Omental fat pad (tissue), 4 donors: ENCODE data around the gene BSPRY. TPM values are rescaled to one million over a fixed set of nuclear protein-coding genes. Genes with fewer than 3 reads are reported as not detected.

ENCODE experiments used
- ATAC-seq: fragments of 150-250 bp; one replicate; pipeline ENCODE4 v1.9.1; 2016; ENCODE audit warnings: mild to moderate bottlenecking, moderate library complexity; ENCODE audit not compliant: low FRiP score
- DNase-seq: peaks from one replicate; pipeline ENCODE4 v3.0.0-alpha.2; 2019; ENCODE audit warnings: low spot score
- CTCF ChIP-seq, 3 donors: fragments of 450-650 bp; IDR thresholded peaks; one replicate each; pipeline ENCODE4 v1.5.1; 2016 to 2017; ENCODE audit warnings: antibody characterized with exemption in 3 of 3, mild to moderate bottlenecking in 3 of 3, moderate library complexity in 2 of 3
- total RNA-seq, 4 donors: library from RNA; depleted of rRNA; stranded (reverse); fragments of >200 nt; gene quantifications; one replicate each; pipeline ENCODE4 v1.1.0, GENCODE V29; 2016

The BSPRY gene
- total RNA-seq, 4 donors from 2014 or later = 0.19 to 0.63 TPM; not detected in 2

- no peak for DNase-seq
Observed at GRCh38 chr9:113368982-113369854, 19.9 kb downstream of the BSPRY start.

GRCh38 chr9:113369855-113370140 is 20.5 kb downstream of the BSPRY start:
- DNase-seq (no peak), ATAC-seq (no peak)
- no peak for TF ChIP-seq CTCF (IDR thresholded peaks at IDR 0.05)

More at GRCh38 chr9:113368982-113369854, 19.9 kb downstream of the BSPRY start:
- TF ChIP-seq CTCF (IDR thresholded peaks at IDR 0.05) = no peak
- no peak for ATAC-seq

- TF ChIP-seq CTCF (IDR thresholded peaks at IDR 0.05) = no peak
- DNase-seq = no peak
- ATAC-seq = no peak
Observed at GRCh38 chr9:113370806-113371325, 21.5 kb downstream of the BSPRY start.

- TF ChIP-seq CTCF (IDR thresholded peaks at IDR 0.05) = no peak
- ATAC-seq (no peak), DNase-seq (no peak)
Observed at GRCh38 chr9:113372059-113372458, 22.7 kb downstream of the BSPRY start.

GRCh38 chr9:113373256-113373655 is 23.9 kb downstream of the BSPRY start:
- DNase-seq (no peak), ATAC-seq (no peak)
- no peak for TF ChIP-seq CTCF (IDR thresholded peaks at IDR 0.05)

- ATAC-seq (no peak), DNase-seq (no peak)
- TF ChIP-seq CTCF (IDR thresholded peaks at IDR 0.05) = no peak
Observed at GRCh38 chr9:113373676-113374392, 24.5 kb downstream of the BSPRY start.
